ENCODE measurements around the gene TADA2A. TPM values are rescaled to one million over a fixed set of nuclear protein-coding genes. Genes with fewer than 3 reads are reported as not detected.

TADA2A gene
- total RNA-seq, 2 experiments from 2014 or later = 35.8 to 46.3 TPM

DNA sequence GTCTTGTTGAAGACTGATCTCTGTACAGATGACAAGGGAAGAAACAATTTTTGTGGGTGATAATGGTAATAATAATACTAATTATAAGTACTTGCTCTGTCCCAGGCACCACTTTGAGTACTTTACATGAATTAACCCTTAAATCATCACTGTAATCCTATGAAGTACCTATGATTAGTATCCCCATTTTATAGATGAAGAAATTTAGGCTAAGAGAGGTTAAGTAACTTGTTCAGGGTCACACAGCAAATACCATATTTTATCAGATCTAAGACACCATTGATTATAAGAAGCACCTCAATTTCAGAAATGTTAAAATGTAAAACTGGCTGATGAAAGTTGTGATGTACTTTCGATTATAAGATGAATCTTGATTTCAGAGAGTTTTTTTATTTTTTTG lies 18.6 kb downstream of the TADA2A start:
- no peaks in the 10 kb centered on the region for H4K20me1 ChIP-seq (ENCODE audit: insufficient read depth, low read length)

GRCh38 chr17:37429039-37429438 lies 22.4 kb downstream of the TADA2A start:
- Histone ChIP-seq H3K4me2 (ENCODE audit: low read length) (no peak overlapping the region), H3K4me1 (ENCODE audit: insufficient read depth, low read length, poor library complexity, severe bottlenecking) (no peaks in the 10 kb centered on the region), H2AFZ (ENCODE audit: low read length) (no peak overlapping the region), H3K79me2 (ENCODE audit: insufficient read depth, low read depth, low read length) (0 out of 2 replicates have a peak, but pooled peaks cover 7% of the 10 kb centered on the region), H4K20me1 (ENCODE audit: insufficient read depth, low read length) (no peaks in the 10 kb centered on the region; the same call in 1 of the 2 replicates), H3K9me2 (ENCODE audit: insufficient read depth, low read length) (no peaks in the 10 kb centered on the region), H3K4me3 (ENCODE audit: low read depth, low read length, poor library complexity, severe bottlenecking) (no peak overlapping the region), H3K9me3 (ENCODE audit: low read length) (no peaks in the 10 kb centered on the region), H3K27ac (ENCODE audit: low read depth, low read length, poor library complexity, severe bottlenecking) (no peak overlapping the region), H3K36me3 (ENCODE audit: insufficient read depth, low read length) (peaks cover 89% of the 10 kb centered on the region)
- BruUV-seq (replicated peaks) = no TSS peak
- CTCF ChIA-PET (ENCODE audit: unreplicated experiment) = no interaction called here
- intact Hi-C loops (cut with micrococcal nuclease; ENCODE audit: unreplicated experiment) = no loop called here
- POLR2A ChIA-PET = interaction anchor here (0.6 to 0.7 kb wide), 3 partner anchors 20 to 111 kb away, joined by 3 to 6 read pairs (median 3); no protein-coding TSS in a partner anchor
- no peak for DNase-seq (ENCODE audit: low spot score)
- TF ChIP-seq, protein P1, sequence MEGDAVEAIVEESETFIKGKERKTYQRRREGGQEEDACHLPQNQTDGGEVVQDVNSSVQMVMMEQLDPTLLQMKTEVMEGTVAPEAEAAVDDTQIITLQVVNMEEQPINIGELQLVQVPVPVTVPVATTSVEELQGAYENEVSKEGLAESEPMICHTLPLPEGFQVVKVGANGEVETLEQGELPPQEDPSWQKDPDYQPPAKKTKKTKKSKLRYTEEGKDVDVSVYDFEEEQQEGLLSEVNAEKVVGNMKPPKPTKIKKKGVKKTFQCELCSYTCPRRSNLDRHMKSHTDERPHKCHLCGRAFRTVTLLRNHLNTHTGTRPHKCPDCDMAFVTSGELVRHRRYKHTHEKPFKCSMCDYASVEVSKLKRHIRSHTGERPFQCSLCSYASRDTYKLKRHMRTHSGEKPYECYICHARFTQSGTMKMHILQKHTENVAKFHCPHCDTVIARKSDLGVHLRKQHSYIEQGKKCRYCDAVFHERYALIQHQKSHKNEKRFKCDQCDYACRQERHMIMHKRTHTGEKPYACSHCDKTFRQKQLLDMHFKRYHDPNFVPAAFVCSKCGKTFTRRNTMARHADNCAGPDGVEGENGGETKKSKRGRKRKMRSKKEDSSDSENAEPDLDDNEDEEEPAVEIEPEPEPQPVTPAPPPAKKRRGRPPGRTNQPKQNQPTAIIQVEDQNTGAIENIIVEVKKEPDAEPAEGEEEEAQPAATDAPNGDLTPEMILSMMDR (conservative IDR thresholded peaks at IDR 0.05; ENCODE audit: low read length) = no peak
- TF ChIP-seq EZH2phosphoT487 (IDR thresholded peaks at IDR 0.05; ENCODE audit: borderline replicate concordance, low read depth, low read length) = no peak

More for the DNA sequence above, 18.6 kb downstream of the TADA2A start:
- BruUV-seq (replicated peaks) = TSS peak; percentile 30
- CTCF ChIA-PET (ENCODE audit: unreplicated experiment) = no interaction called here
- no peak for TF ChIP-seq EZH2phosphoT487 (IDR thresholded peaks at IDR 0.05; ENCODE audit: borderline replicate concordance, low read depth, low read length)
- TF ChIP-seq, protein P1 (conservative IDR thresholded peaks at IDR 0.05; ENCODE audit: low read length) = no peak
- no peak overlapping the region for H3K27ac ChIP-seq (ENCODE audit: low read depth, low read length, poor library complexity, severe bottlenecking)
- no peaks in the 10 kb centered on the region for H3K4me1 ChIP-seq (ENCODE audit: insufficient read depth, low read length, poor library complexity, severe bottlenecking)
- no peaks in the 10 kb centered on the region for H3K9me2 ChIP-seq (ENCODE audit: insufficient read depth, low read length)
- intact Hi-C loops (cut with micrococcal nuclease; ENCODE audit: unreplicated experiment) = no loop called here
- peaks cover 70% of the 10 kb centered on the region for H3K36me3 ChIP-seq (ENCODE audit: insufficient read depth, low read length)
- no peak overlapping the region for H3K4me3 ChIP-seq (ENCODE audit: low read depth, low read length, poor library complexity, severe bottlenecking)
- no peak for DNase-seq (ENCODE audit: low spot score)
- H3K79me2 ChIP-seq (ENCODE audit: insufficient read depth, low read depth, low read length) = no peaks in the 10 kb centered on the region
- POLR2A ChIA-PET = no interaction called here
- H3K4me2 ChIP-seq (ENCODE audit: low read length) = no peak overlapping the region
- no peaks in the 10 kb centered on the region for H3K9me3 ChIP-seq (ENCODE audit: low read length)
- no peak overlapping the region for H2AFZ ChIP-seq (ENCODE audit: low read length)

GRCh38 chr17:37429453-37429852 lies 22.8 kb downstream of the TADA2A start:
- no peak for DNase-seq (ENCODE audit: low spot score)
- Histone ChIP-seq H3K4me2 (ENCODE audit: low read length) (no peak overlapping the region), H3K9me3 (ENCODE audit: low read length) (no peaks in the 10 kb centered on the region), H3K4me1 (ENCODE audit: insufficient read depth, low read length, poor library complexity, severe bottlenecking) (no peaks in the 10 kb centered on the region), H3K9me2 (ENCODE audit: insufficient read depth, low read length) (no peaks in the 10 kb centered on the region), H3K4me3 (ENCODE audit: low read depth, low read length, poor library complexity, severe bottlenecking) (no peak overlapping the region), H3K79me2 (ENCODE audit: insufficient read depth, low read depth, low read length) (0 out of 2 replicates have a peak, but pooled peaks cover 7% of the 10 kb centered on the region), H4K20me1 (ENCODE audit: insufficient read depth, low read length) (no peaks in the 10 kb centered on the region; the same call in 1 of the 2 replicates), H3K27ac (ENCODE audit: low read depth, low read length, poor library complexity, severe bottlenecking) (no peak overlapping the region), H2AFZ (ENCODE audit: low read length) (no peak overlapping the region), H3K36me3 (ENCODE audit: insufficient read depth, low read length) (peaks cover 93% of the 10 kb centered on the region)
- ChIA-PET POLR2A (interaction anchor here (0.6 to 1.7 kb wide), 4 partner anchors 10 to 83 kb away, joined by 3 to 6 read pairs (median 4); no protein-coding TSS in a partner anchor), CTCF (ENCODE audit: unreplicated experiment) (no interaction called here)
- no TSS peak for BruUV-seq (replicated peaks)
- intact Hi-C loops (cut with micrococcal nuclease; ENCODE audit: unreplicated experiment) = no loop called here
- TF ChIP-seq, protein P1 (conservative IDR thresholded peaks at IDR 0.05; ENCODE audit: low read length) = no peak
- no peak for TF ChIP-seq EZH2phosphoT487 (IDR thresholded peaks at IDR 0.05; ENCODE audit: borderline replicate concordance, low read depth, low read length)
